ENCODE results near the gene STAG1. TPM values are rescaled to one million over a fixed set of nuclear protein-coding genes. Genes with fewer than 3 reads are reported as not detected.

The STAG1 gene
- total and polyA plus RNA-seq, 2 of the 13 experiments (the other 11 are each of a cell fraction or from before 2014, with no cell fraction given): 6.2 to 25.9 TPM

GRCh38 chr3:136624371-136624770 lies 127.8 kb downstream of the STAG1 start:
- POLR2A ChIA-PET: interaction anchor here (1.7 kb wide), 1 partner anchor 128 kb away, joined by 5 read pairs; the partner anchor contains the start of gene STAG1
- ATAC-seq: no peak
- Histone ChIP-seq H3K27ac (ENCODE audit: extremely low read length, insufficient read depth, low read length) (peak overlapping the region; percentile 28), H3K4me2 (ENCODE audit: low read depth, low read length) (0 out of 2 replicates have a peak overlapping the region, but pooled peaks have one; percentile 35), H3K9me3 (ENCODE audit: low read length) (no peaks in the 10 kb centered on the region), H3K79me2 (ENCODE audit: insufficient read depth, low read length) (peaks cover 14% of the 10 kb centered on the region), H3K4me3 (replicated peaks in 1 of 3; ENCODE audit: insufficient read depth in 1 of 3, low read depth in 2 of 3, low read length in 3 of 3) (no peak overlapping the region), H2AFZ (ENCODE audit: low read length) (no peak overlapping the region), H3K4me1 (ENCODE audit: insufficient read depth, low read length) (peaks cover 19% of the 10 kb centered on the region), H3K36me3 (replicated peaks in 1 of 2; ENCODE audit: control insufficient read depth in 1 of 2, insufficient read depth in 2 of 2, low read length in 2 of 2) (peaks cover 1 to 4% of the 10 kb centered on the region in 2 experiments; a peak in 3 of 5 replicates), H3K27me3 (ENCODE audit: control insufficient read depth in 1 of 2, insufficient read depth in 2 of 2, low read length in 2 of 2) (no peaks in the 10 kb centered on the region), H4K20me1 (ENCODE audit: insufficient read depth, low read length) (no peaks in the 10 kb centered on the region), H3K9ac (ENCODE audit: insufficient read depth, low read depth, low read length) (no peak overlapping the region)
- 95% methylated on average over 3 of the region's 3 CpGs for WGBS (ENCODE audit: low lambda C conversion rate)
- CTCF ChIA-PET (ENCODE audit: low intra/inter-chr PET ratio, low total read pairs): no interaction called here
- TF ChIP-seq ZNF382 (CRISPR knock-in tag; IDR thresholded peaks at IDR 0.05; ENCODE audit: borderline replicate concordance) (no peak), ZNF33B (CRISPR knock-in tag; IDR thresholded peaks at IDR 0.05) (no peak), ZNF788 (CRISPR knock-in tag; IDR thresholded peaks at IDR 0.05; ENCODE audit: borderline replicate concordance) (no peak), BRF2 (CRISPR knock-in tag; IDR thresholded peaks at IDR 0.05) (no peak), HOXA3 (CRISPR knock-in tag; IDR thresholded peaks at IDR 0.05) (no peak), NFKB2 (CRISPR knock-in tag; IDR thresholded peaks at IDR 0.05; ENCODE audit: borderline replicate concordance) (no peak), ETV5 (CRISPR knock-in tag; IDR thresholded peaks at IDR 0.05; ENCODE audit: borderline replicate concordance) (no peak), ZNF275 (CRISPR knock-in tag; IDR thresholded peaks at IDR 0.05; ENCODE audit: borderline replicate concordance) (no peak), ZNF75D (CRISPR knock-in tag; IDR thresholded peaks at IDR 0.05; ENCODE audit: borderline replicate concordance) (no peak), ZNF367 (CRISPR knock-in tag; IDR thresholded peaks at IDR 0.05; ENCODE audit: borderline replicate concordance) (no peak)
- in situ Hi-C loops (cut with HindIII; ENCODE audit: extremely low pct_ligation_motif_present, low pct_unique_long_range_greater_than_20kb) (no loop called here), intact Hi-C loops (cut with micrococcal nuclease; ENCODE audit: unreplicated experiment) (no loop called here)
- DNase-seq (ENCODE audit: low spot score): no peak
- FAIRE-seq: no peak
- no TSS peak for BruUV-seq (replicated peaks)

Measured in HepG2 (cell line).